ENCODE data around the gene QSOX2.

QSOX2 gene

DNA sequence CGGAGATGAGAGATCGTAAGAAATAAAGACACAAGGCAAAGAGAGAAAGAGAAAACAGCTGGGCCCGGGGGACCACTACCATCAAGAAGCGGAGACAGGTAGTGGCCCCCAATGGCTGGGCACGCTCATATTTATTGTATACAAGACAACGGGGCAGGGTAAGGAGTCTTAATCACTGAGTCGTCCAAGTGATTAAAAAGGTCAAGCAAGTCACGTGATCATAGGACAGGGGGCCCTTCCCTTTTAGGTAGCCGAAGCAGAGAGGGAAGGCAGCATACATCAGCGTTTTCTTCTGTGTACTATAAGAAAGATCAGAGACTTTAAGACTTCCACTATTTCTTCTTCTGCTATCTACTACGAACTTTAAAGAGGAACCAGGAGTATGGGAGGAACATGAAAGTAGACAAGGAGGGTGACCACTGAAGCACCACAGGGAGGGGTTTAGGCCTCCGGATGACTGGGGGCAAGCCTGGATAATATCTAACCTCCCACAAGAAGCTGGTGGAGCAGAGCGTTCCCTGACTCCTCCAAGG lies 24.6 kb upstream of the QSOX2 start:
- Histone ChIP-seq H3K9me3 (ENCODE audit: control insufficient read depth, insufficient read depth, low read depth, low read length) (no peaks in the 10 kb centered on the region), H3K4me3 (ENCODE audit: low read depth, low read length) (no peak overlapping the region), H3K36me3 (ENCODE audit: control insufficient read depth in 2 of 2, insufficient read depth in 1 of 2, low read length in 2 of 2) (no peaks in the 10 kb centered on the region), H3K27ac (ENCODE audit: extremely low read depth, low read depth, low read length) (no peak overlapping the region), H3K4me1 (ENCODE audit: control insufficient read depth, insufficient read depth, low read length) (no peaks in the 10 kb centered on the region)
- TF ChIP-seq, protein P1, sequence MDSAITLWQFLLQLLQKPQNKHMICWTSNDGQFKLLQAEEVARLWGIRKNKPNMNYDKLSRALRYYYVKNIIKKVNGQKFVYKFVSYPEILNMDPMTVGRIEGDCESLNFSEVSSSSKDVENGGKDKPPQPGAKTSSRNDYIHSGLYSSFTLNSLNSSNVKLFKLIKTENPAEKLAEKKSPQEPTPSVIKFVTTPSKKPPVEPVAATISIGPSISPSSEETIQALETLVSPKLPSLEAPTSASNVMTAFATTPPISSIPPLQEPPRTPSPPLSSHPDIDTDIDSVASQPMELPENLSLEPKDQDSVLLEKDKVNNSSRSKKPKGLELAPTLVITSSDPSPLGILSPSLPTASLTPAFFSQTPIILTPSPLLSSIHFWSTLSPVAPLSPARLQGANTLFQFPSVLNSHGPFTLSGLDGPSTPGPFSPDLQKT (IDR thresholded peaks at IDR 0.05; ENCODE audit: borderline replicate concordance, low read depth, low read length): no peak
- TF ChIP-seq ZNF501 (tag by site-specific recombination; IDR thresholded peaks at IDR 0.05): no peak
- no peak for TF ChIP-seq ZNF354C (tag by site-specific recombination; IDR thresholded peaks at IDR 0.05; ENCODE audit: borderline replicate concordance, low read depth)
- TF ChIP-seq ZNF776 (tag by site-specific recombination; IDR thresholded peaks at IDR 0.05; ENCODE audit: borderline replicate concordance): no peak
- no peak for TF ChIP-seq ZNF701 (tag by site-specific recombination; IDR thresholded peaks at IDR 0.05)
- no peak for TF ChIP-seq ZNF837 (tag by site-specific recombination; IDR thresholded peaks at IDR 0.05)
- no peak for TF ChIP-seq ZIC2 (tag by site-specific recombination; IDR thresholded peaks at IDR 0.05)
- TF ChIP-seq, protein P2, sequence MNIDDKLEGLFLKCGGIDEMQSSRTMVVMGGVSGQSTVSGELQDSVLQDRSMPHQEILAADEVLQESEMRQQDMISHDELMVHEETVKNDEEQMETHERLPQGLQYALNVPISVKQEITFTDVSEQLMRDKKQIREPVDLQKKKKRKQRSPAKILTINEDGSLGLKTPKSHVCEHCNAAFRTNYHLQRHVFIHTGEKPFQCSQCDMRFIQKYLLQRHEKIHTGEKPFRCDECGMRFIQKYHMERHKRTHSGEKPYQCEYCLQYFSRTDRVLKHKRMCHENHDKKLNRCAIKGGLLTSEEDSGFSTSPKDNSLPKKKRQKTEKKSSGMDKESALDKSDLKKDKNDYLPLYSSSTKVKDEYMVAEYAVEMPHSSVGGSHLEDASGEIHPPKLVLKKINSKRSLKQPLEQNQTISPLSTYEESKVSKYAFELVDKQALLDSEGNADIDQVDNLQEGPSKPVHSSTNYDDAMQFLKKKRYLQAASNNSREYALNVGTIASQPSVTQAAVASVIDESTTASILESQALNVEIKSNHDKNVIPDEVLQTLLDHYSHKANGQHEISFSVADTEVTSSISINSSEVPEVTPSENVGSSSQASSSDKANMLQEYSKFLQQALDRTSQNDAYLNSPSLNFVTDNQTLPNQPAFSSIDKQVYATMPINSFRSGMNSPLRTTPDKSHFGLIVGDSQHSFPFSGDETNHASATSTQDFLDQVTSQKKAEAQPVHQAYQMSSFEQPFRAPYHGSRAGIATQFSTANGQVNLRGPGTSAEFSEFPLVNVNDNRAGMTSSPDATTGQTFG (tag by site-specific recombination; IDR thresholded peaks at IDR 0.05; ENCODE audit: borderline replicate concordance): no peak
- no peak for TF ChIP-seq ZNF16 (tag by site-specific recombination; IDR thresholded peaks at IDR 0.05; ENCODE audit: low read depth)
- ChIA-PET POLR2A (no interaction called here), CTCF (interaction anchor here (0.9 to 2.2 kb wide), 2 partner anchors 13 to 18 kb away, joined by 3 to 13 read pairs; no protein-coding TSS in a partner anchor)

DNA sequence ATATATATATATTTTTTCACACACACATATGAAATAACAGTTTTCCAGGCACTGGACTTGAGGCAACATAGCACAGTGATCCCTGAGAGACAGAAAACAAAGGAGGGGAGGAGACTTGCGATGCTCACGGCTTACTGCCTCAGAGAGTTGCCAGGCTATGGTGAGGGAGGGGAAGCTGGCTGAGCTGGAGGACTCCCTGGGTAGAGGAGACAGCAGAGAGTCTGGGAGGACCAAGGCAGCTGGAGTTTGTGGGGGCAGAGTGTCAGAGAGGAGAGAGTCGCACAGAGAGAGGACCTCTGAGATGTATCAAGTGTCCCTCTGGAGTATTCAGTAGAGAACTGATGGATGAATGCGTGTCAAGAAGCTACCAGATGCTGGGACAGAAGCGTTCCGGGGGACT lies 23.1 kb upstream of the QSOX2 start:
- Histone ChIP-seq H3K9me3 (ENCODE audit: control insufficient read depth, insufficient read depth, low read depth, low read length) (no peaks in the 10 kb centered on the region), H3K36me3 (ENCODE audit: control insufficient read depth in 2 of 2, insufficient read depth in 1 of 2, low read length in 2 of 2) (no peaks in the 10 kb centered on the region), H3K4me1 (ENCODE audit: control insufficient read depth, insufficient read depth, low read length) (no peaks in the 10 kb centered on the region), H3K4me3 (ENCODE audit: low read depth, low read length) (no peak overlapping the region), H3K27ac (ENCODE audit: extremely low read depth, low read depth, low read length) (no peak overlapping the region)
- POLR2A ChIA-PET: no interaction called here
- TF ChIP-seq, protein P3, sequence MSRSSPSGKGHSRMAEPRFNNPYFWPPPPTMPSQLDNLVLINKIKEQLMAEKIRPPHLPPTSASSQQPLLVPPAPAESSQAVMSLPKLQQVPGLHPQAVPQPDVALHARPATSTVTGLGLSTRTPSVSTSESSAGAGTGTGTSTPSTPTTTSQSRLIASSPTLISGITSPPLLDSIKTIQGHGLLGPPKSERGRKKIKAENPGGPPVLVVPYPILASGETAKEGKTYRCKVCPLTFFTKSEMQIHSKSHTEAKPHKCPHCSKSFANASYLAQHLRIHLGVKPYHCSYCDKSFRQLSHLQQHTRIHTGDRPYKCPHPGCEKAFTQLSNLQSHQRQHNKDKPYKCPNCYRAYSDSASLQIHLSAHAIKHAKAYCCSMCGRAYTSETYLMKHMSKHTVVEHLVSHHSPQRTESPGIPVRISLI (tag by site-specific recombination; IDR thresholded peaks at IDR 0.05): no peak
- TF ChIP-seq ZNF341 (tag by site-specific recombination; IDR thresholded peaks at IDR 0.05; ENCODE audit: low read depth): no peak
- TF ChIP-seq ZSCAN30 (tag by site-specific recombination; IDR thresholded peaks at IDR 0.05): no peak
- TF ChIP-seq ZNF792 (tag by site-specific recombination; IDR thresholded peaks at IDR 0.05): no peak
- TF ChIP-seq ZNF670 (tag by site-specific recombination; IDR thresholded peaks at IDR 0.05; ENCODE audit: low read depth): no peak
- no peak for TF ChIP-seq ZNF366 (tag by site-specific recombination; conservative IDR thresholded peaks at IDR 0.05)
- TF ChIP-seq, protein P4, sequence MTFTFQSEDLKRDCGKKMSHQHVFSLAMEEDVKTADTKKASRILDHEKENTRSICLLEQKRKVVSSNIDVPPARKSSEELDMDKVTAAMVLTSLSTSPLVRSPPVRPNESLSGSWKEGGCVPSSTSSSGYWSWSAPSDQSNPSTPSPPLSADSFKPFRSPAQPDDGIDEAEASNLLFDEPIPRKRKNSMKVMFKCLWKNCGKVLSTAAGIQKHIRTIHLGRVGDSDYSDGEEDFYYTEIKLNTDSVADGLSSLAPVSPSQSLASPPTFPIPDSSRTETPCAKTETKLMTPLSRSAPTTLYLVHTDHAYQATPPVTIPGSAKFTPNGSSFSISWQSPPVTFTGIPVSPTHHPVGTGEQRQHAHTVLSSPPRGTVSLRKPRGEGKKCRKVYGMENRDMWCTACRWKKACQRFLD (tag by site-specific recombination; IDR thresholded peaks at IDR 0.05): no peak
- no peak for TF ChIP-seq HOXC10 (CRISPR knock-in tag; IDR thresholded peaks at IDR 0.05)
- TF ChIP-seq KLF1 (tag by site-specific recombination; IDR thresholded peaks at IDR 0.05): no peak
- no peak for TF ChIP-seq ZNF174 (tag by site-specific recombination; IDR thresholded peaks at IDR 0.05)
- TF ChIP-seq ZNF19 (tag by site-specific recombination; IDR thresholded peaks at IDR 0.05; ENCODE audit: low read depth): no peak
- TF ChIP-seq ZNF391 (tag by site-specific recombination; IDR thresholded peaks at IDR 0.05; ENCODE audit: borderline replicate concordance, low read depth): no peak
- no peak for TF ChIP-seq ZNF560 (tag by site-specific recombination; IDR thresholded peaks at IDR 0.05; ENCODE audit: borderline replicate concordance)
- TF ChIP-seq, protein P5, sequence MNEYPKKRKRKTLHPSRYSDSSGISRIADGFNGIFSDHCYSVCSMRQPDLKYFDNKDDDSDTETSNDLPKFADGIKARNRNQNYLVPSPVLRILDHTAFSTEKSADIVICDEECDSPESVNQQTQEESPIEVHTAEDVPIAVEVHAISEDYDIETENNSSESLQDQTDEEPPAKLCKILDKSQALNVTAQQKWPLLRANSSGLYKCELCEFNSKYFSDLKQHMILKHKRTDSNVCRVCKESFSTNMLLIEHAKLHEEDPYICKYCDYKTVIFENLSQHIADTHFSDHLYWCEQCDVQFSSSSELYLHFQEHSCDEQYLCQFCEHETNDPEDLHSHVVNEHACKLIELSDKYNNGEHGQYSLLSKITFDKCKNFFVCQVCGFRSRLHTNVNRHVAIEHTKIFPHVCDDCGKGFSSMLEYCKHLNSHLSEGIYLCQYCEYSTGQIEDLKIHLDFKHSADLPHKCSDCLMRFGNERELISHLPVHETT (tag by site-specific recombination; IDR thresholded peaks at IDR 0.05): no peak
- TF ChIP-seq, protein P6, sequence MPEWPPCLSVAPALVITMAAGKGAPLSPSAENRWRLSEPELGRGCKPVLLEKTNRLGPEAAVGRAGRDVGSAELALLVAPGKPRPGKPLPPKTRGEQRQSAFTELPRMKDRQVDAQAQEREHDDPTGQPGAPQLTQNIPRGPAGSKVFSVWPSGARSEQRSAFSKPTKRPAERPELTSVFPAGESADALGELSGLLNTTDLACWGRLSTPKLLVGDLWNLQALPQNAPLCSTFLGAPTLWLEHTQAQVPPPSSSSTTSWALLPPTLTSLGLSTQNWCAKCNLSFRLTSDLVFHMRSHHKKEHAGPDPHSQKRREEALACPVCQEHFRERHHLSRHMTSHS (tag by site-specific recombination; IDR thresholded peaks at IDR 0.05): no peak
- TF ChIP-seq ZNF302 (tag by site-specific recombination; IDR thresholded peaks at IDR 0.05; ENCODE audit: low read depth): no peak
- TF ChIP-seq YY2 (tag by site-specific recombination; IDR thresholded peaks at IDR 0.05): no peak
- CTCF ChIA-PET: interaction anchor here (0.7 to 2.4 kb wide), 5 partner anchors 13 to 100 kb away, joined by 3 to 16 read pairs (median 13); no protein-coding TSS in a partner anchor

All from HEK293 (cell line).